K562 (cell line): Measurements from ENCODE around the gene OR2AG1. TPM values are rescaled to one million over a fixed set of nuclear protein-coding genes. Genes with fewer than 3 reads are reported as not detected.

Experiments
- ATAC-seq: fragments of 200-7000 bp; cut with Tn5 transposase; 3 replicates; pipeline ENCODE4 v1.9.1; 2020; ENCODE audit warnings: moderate library complexity
- BruUV-seq: library from RNA; stranded (reverse); fragments of 400-500 nt; replicated peaks from 2 replicates; lab custom pipeline; 2021; lab: Mats Ljungman, UMichigan
- CTCF ChIA-PET: fragments of 300-600 bp; formaldehyde crosslinking; extraction: SDS; loops from one replicate; lab custom pipeline; 2021; ENCODE audit warnings: low intra/inter-chr PET ratio; lab: Yijun Ruan, JAX
- POLR2A ChIA-PET: fragments of 300-600, 350-650 bp; sonication (Branson Sonifier 250); formaldehyde crosslinking; extraction: SDS; loops from one replicate; lab custom pipeline; 2021; ENCODE audit warnings: antibody characterized with exemption, inconsistent platforms; lab: Yijun Ruan, JAX
- DNase-seq, 4 experiments: peaks; one replicate each; pipeline versions ENCODE4 v3.0.0 to v3.0.0-alpha.2; 2011 to 2018; ENCODE audit warnings: low spot score in 3 of 4, mixed read lengths in 3 of 4; ENCODE audit errors: extremely low read depth in 1 of 4
- FAIRE-seq: peaks from 2 replicates; lab custom pipeline; 2011; peaks lifted over from hg19 to GRCh38; lab: Jason Lieb, UNC
- H2AFZ ChIP-seq: 2 replicates; pipeline ENCODE4 v1.6.0; 2011; ENCODE audit warnings: low read depth, low read length, control low read depth, inconsistent platforms
- H3K27ac ChIP-seq: fragments of 200-600 bp; 3 replicates; pipeline ENCODE4 v1.8.0; 2011; ENCODE audit warnings: low read depth, mild to moderate bottlenecking, control low read depth, inconsistent platforms, low read length, moderate library complexity, mixed read lengths; ENCODE audit errors: extremely low read depth
- H3K27me3 ChIP-seq, 2 experiments: fragments of 300-600 bp in 1 of 2; 2 replicates in 1 of 2; 3 replicates in 1 of 2; pipeline versions ENCODE4 v1.6.0 to v1.8.0; 2011; ENCODE audit warnings: inconsistent platforms in 2 of 2, low read length in 2 of 2, mild to moderate bottlenecking in 1 of 2, mixed read lengths in 1 of 2, moderate library complexity in 1 of 2; ENCODE audit not compliant: control insufficient read depth in 2 of 2, insufficient read depth in 2 of 2
- H3K36me3 ChIP-seq: fragments of 300-600 bp; 3 replicates; pipeline ENCODE4 v1.8.0; 2011; ENCODE audit warnings: mild to moderate bottlenecking, low read length, inconsistent platforms; ENCODE audit not compliant: control insufficient read depth, insufficient read depth
- H3K4me1 ChIP-seq, 2 experiments: fragments of 200-600 bp in 1 of 2; replicated peaks in 1 of 2; 2 replicates in 1 of 2; 3 replicates in 1 of 2; pipeline versions ENCODE4 v1.5.1 to v1.8.0; 2011; ENCODE audit warnings: inconsistent platforms in 2 of 2, low read length in 2 of 2, mild to moderate bottlenecking in 1 of 2, mixed read lengths in 1 of 2, moderate library complexity in 1 of 2; ENCODE audit not compliant: control insufficient read depth in 2 of 2, insufficient read depth in 2 of 2
- H3K4me2 ChIP-seq: 2 replicates; pipeline ENCODE4 v1.6.1; 2011; ENCODE audit warnings: low read length, control low read depth, inconsistent platforms, mixed read lengths; ENCODE audit not compliant: insufficient read depth
- H3K4me3 ChIP-seq: fragments of 200-600 bp; sonication (generic), shearing (Covaris generic); 2 replicates; pipeline ENCODE4 v1.5.1; 2016; ENCODE audit warnings: control low read depth, inconsistent platforms
- H3K79me2 ChIP-seq: fragments of 200-600 bp; 3 replicates; pipeline ENCODE4 v1.8.0; 2011; ENCODE audit warnings: low read length, inconsistent platforms; ENCODE audit not compliant: control insufficient read depth, insufficient read depth
- H3K9ac ChIP-seq, 2 experiments: 2 replicates each; pipeline versions ENCODE4 v1.6.0 to v1.6.1; 2011; ENCODE audit warnings: low read depth in 2 of 2, low read length in 2 of 2, control low read depth in 1 of 2, inconsistent platforms in 1 of 2, mild to moderate bottlenecking in 1 of 2, mixed read lengths in 1 of 2; ENCODE audit not compliant: insufficient read depth in 1 of 2
- H3K9me1 ChIP-seq: one replicate; pipeline ENCODE4 v1.6.0; 2011; ENCODE audit warnings: inconsistent platforms, mild to moderate bottlenecking, low read length, moderate library complexity; ENCODE audit not compliant: control insufficient read depth, insufficient read depth
- H3K9me3 ChIP-seq: replicated peaks from 2 replicates; pipeline ENCODE4 v1.5.1; 2011; ENCODE audit warnings: low read depth, low read length, inconsistent platforms; ENCODE audit not compliant: control insufficient read depth, insufficient read depth
- H4K20me1 ChIP-seq: replicated peaks from 2 replicates; pipeline ENCODE4 v1.6.1; 2011; ENCODE audit warnings: low read length, inconsistent platforms, mixed read lengths; ENCODE audit not compliant: control insufficient read depth, insufficient read depth
- ETS2 ChIP-seq: IDR thresholded peaks from 2 replicates; pipeline ENCODE4 v1.6.1; 2016; ENCODE audit warnings: borderline replicate concordance, missing genetic modification characterization, mild to moderate bottlenecking, moderate library complexity, missing compliant biosample characterization; ENCODE audit not compliant: poor library complexity, severe bottlenecking
- HDGF ChIP-seq: fragments of 450-650 bp; IDR thresholded peaks from 2 replicates; pipeline ENCODE4 v1.6.1; 2016
- HEY1 ChIP-seq: fragments of 250-450 bp; sonication (Bioruptor Pico); IDR thresholded peaks from 2 replicates; pipeline ENCODE4 v1.5.0; 2020; ENCODE audit warnings: mild to moderate bottlenecking, moderate library complexity, borderline replicate concordance
- KAT8 ChIP-seq: fragments of 450-650 bp; IDR thresholded peaks from 2 replicates; pipeline ENCODE4 v1.6.1; 2016; ENCODE audit warnings: low read depth, mild to moderate bottlenecking
- MAFG ChIP-seq: fragments of 450-650 bp; conservative IDR thresholded peaks from 2 replicates; pipeline ENCODE4 v1.6.1; 2016; ENCODE audit warnings: missing genetic modification characterization, missing compliant biosample characterization
- PHTF2 ChIP-seq: fragments of 250-450 bp; sonication (Bioruptor Pico); IDR thresholded peaks from 2 replicates; pipeline ENCODE4 v1.5.0; 2021; ENCODE audit warnings: mild to moderate bottlenecking
- POLR2A ChIP-seq: fragments of 450-650 bp; conservative IDR thresholded peaks from 2 replicates; pipeline ENCODE4 v1.6.1; 2016
- ZHX1 ChIP-seq: fragments of 150-350 bp; conservative IDR thresholded peaks from 2 replicates; pipeline ENCODE4 v1.6.1; 2014; ENCODE audit warnings: low read length
- ZNF699 ChIP-seq: fragments of 250-450 bp; sonication (Bioruptor Pico); IDR thresholded peaks from 2 replicates; pipeline ENCODE4 v1.8.0; 2021; ENCODE audit warnings: mild to moderate bottlenecking, moderate library complexity; ENCODE audit not compliant: insufficient replicate concordance
- WGBS: fragments of 100-300 bp; shearing (Covaris generic); methylation state at CpG from one replicate; pipeline ENCODE4 v1.1.6; 2016; ENCODE audit warnings: low coverage, mixed read lengths; ENCODE audit not compliant: insufficient coverage; ENCODE audit errors: missing lambda C conversion rate; 5-methylcytosine and 5-hydroxymethylcytosine counted together
- in situ Hi-C: fragments of 300-500 bp; cut with MboI; formaldehyde crosslinking; loops from 4 replicates; pipeline ENCODE4 v1.15.0; 2018; ENCODE audit warnings: inconsistent platforms, mixed read lengths
- intact Hi-C: fragments of 100-400 bp; cut with micrococcal nuclease; formaldehyde crosslinking; loops from 2 replicates; pipeline ENCODE4 v1.14.2; 2022
- polyA plus RNA-seq, 8 experiments: library from polyadenylated mRNA; depleted of rRNA in 4 of 8; stranded (reverse) in 5 of 8; unstranded in 3 of 8; fragments of >200 nt; fragmentation: Nextera tagmentation in 2 of 8; fragmentation: Illumina TruSeq in 1 of 8; extraction: Ambion mirVana in 2 of 8; extraction: Trizol in 1 of 8; gene quantifications; 2 replicates each; pipeline versions ENCODE4 v1.2.1 to v1.2.3, GENCODE V29; 2011 to 2014; ENCODE audit warnings: inconsistent platforms in 1 of 8, missing spikeins in 1 of 8
- total RNA-seq, 7 experiments: library from RNA; depleted of rRNA in 6 of 7; stranded (reverse); fragments of >200 nt in 6 of 7; fragmentation: Illumina TruSeq in 2 of 7; extraction: Trizol in 2 of 7; gene quantifications; 2 replicates each; pipeline versions ENCODE4 v1.2.1 to v1.2.3, GENCODE V29; 2011 to 2021; ENCODE audit warnings: low replicate concordance in 1 of 7
- TF ChIP-seq, protein P1 (sequence below): sonication (generic); formaldehyde crosslinking; IDR thresholded peaks from 2 replicates; pipeline ENCODE4 v1.8.1; 2023; ENCODE audit warnings: mild to moderate bottlenecking, missing genetic modification reagents, moderate library complexity

The OR2AG1 gene
- total and polyA plus RNA-seq, 9 of the 15 experiments (the other 6 are each of a cell fraction or from before 2014, with no cell fraction given) = 0.05 to 0.11 (median 0.07) TPM; not detected in 5

DNA sequence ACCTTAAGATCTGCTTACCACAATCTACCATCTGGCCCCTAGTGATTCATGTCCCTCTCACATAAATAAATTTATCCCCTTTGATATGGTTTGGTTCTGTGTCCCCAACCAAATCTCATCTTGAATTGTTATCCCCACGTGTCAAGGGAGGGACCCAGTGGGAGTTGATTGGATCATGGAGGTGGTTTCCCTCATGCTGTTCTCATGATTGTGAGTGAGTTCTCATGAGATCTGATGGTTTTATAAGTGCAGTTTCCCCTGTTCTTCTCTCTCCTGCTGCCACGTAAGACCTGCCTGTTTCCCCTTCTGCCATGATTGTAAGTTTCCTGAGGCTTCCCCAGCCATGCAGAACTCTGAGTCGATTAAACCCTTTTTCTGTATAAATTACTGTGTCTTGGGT, 48.2 kb upstream of the OR2AG1 start:
- no peak overlapping the region for H3K4me2 ChIP-seq
- no peaks in the 10 kb centered on the region for H3K36me3 ChIP-seq
- H3K9ac ChIP-seq = no peak overlapping the region
- H4K20me1 ChIP-seq = no peaks in the 10 kb centered on the region
- TF ChIP-seq KAT8 = no peak
- TF ChIP-seq PHTF2 (CRISPR knock-in tag) = no peak
- no peak for TF ChIP-seq ZHX1
- TF ChIP-seq POLR2A = no peak
- no peak for TF ChIP-seq HEY1
- TF ChIP-seq, protein P1, sequence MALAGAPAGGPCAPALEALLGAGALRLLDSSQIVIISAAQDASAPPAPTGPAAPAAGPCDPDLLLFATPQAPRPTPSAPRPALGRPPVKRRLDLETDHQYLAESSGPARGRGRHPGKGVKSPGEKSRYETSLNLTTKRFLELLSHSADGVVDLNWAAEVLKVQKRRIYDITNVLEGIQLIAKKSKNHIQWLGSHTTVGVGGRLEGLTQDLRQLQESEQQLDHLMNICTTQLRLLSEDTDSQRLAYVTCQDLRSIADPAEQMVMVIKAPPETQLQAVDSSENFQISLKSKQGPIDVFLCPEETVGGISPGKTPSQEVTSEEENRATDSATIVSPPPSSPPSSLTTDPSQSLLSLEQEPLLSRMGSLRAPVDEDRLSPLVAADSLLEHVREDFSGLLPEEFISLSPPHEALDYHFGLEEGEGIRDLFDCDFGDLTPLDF = no peak
- no peak for TF ChIP-seq MAFG (tag)
- TF ChIP-seq HDGF = no peak
- TF ChIP-seq ETS2 (tag) = no peak
- no peak for TF ChIP-seq ZNF699 (CRISPR knock-in tag)
- FAIRE-seq (no peak), DNase-seq (no peak), ATAC-seq (no peak)
- in situ Hi-C loops = no loop called here
- intact Hi-C loops = no loop called here
- H2AFZ ChIP-seq = no peak overlapping the region
- H3K4me1 ChIP-seq = no peaks in the 10 kb centered on the region; a peak in 1 of 5 replicates
- BruUV-seq = no TSS peak
- H3K27ac ChIP-seq = no peak overlapping the region
- H3K9me3 ChIP-seq = no peaks in the 10 kb centered on the region
- H3K27me3 ChIP-seq = no peaks in the 10 kb centered on the region
- ChIA-PET CTCF (no interaction called here), POLR2A (interaction anchor here (2.6 kb wide), 1 partner anchor 11 kb away, joined by 7 read pairs; no protein-coding TSS in a partner anchor)
- H3K4me3 ChIP-seq = no peak overlapping the region
- WGBS = 19% methylated on average over 3 of the region's 3 CpGs
- H3K79me2 ChIP-seq = no peaks in the 10 kb centered on the region
- H3K9me1 ChIP-seq = no peaks in the 10 kb centered on the region
